SK-N-DZ (cell line): ENCODE measurements around the gene RGPD4. TPM values are rescaled to one million over a fixed set of nuclear protein-coding genes. Genes with fewer than 3 reads are reported as not detected.
"Not testable (repeated sequence)": the region's sequence is repeated elsewhere in the genome, so short reads cannot be mapped to it uniquely, and the experiment has no call there.

Experiments
- DNase-seq: peaks from one replicate; pipeline ENCODE4 v3.0.0-alpha.2; 2015; ENCODE audit warnings: low spot score
- polyA plus RNA-seq, 2 experiments: library from polyadenylated mRNA; depleted of rRNA; stranded (reverse); fragments of >200 nt; gene quantifications; 2 replicates each; pipeline ENCODE4 v1.2.3, GENCODE V29; 2014

Gene RGPD4
- polyA plus RNA-seq (2014; cell fraction: cytosol; rRNA removed), result not detected in 2 replicates
- 0.07 TPM in 1 of 2 replicates, not detected in the other for polyA plus RNA-seq (2014; cell fraction: nucleus; rRNA removed)

DNA sequence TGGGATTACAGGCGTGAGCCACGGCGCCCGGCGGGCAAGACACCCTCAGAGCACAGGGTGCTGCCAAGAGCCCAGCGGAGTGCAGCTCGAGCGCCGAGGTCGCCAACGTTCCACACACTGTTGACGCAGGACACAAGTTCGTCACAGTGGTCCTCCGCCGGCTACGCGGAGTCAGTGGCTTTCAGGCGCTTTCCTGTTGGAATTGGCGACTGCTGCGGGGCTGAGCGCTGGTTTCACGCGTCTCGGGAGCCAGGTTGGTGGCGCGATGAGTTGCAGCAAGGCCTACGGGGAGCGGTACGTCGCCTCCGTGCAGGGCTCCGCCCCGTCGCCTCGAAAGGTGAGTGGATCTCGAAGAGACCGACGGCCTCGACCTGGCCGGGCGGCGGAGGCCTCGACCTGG is at the start of gene RGPD4:
TSS of gene RGPD4 (plus strand) at position 144 of the 400 bp plus-strand sequence. CDS start at position 266, 122 bp downstream.
- not testable (repeated sequence) for DNase-seq

- no peak for DNase-seq
Observed at GRCh38 chr2:107777974-107778373, 48.7 kb upstream of the RGPD4 start.

DNA sequence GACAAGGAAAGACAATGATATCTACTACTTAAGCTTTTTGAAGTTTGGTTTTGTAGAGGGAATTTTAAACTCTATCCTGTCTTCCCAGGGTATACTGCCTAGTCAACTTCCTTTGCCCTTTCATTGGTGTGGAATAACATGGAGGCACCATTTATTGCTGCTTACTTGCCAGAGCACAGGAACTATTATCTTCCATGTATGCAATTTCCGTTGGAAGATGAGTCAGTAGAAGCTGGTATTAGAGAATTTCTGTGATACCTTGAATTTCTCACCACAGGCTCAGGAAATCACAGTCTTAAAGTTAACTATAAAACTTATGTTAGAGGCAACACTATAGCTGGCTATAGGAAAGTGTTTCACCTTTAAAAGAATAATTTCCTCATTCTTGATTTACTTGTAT is 40.9 kb upstream of the RGPD4 start:
- no peak for DNase-seq

- DNase-seq, result no peak
Observed at GRCh38 chr2:107790837-107791236, 35.9 kb upstream of the RGPD4 start.

DNA sequence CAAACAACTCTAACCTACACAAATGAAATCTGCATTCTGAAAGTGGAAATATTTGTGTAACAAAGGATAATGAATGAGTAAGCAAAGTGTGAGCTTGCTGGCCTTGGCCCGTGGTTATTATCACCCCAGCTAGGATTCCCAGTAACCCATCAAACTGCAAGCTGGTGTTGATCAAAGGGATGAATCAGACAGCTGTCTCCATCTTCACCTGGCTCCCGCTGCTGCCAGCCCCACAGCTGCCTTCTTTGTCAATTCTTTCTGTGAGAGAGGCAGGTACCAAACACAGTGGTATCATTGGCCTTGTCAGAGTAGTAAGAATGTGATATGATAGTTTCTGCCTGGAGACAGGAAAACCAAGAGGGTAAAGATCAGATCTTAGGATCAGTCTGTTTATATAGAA is 25.2 kb upstream of the RGPD4 start:
- no peak for DNase-seq

DNA sequence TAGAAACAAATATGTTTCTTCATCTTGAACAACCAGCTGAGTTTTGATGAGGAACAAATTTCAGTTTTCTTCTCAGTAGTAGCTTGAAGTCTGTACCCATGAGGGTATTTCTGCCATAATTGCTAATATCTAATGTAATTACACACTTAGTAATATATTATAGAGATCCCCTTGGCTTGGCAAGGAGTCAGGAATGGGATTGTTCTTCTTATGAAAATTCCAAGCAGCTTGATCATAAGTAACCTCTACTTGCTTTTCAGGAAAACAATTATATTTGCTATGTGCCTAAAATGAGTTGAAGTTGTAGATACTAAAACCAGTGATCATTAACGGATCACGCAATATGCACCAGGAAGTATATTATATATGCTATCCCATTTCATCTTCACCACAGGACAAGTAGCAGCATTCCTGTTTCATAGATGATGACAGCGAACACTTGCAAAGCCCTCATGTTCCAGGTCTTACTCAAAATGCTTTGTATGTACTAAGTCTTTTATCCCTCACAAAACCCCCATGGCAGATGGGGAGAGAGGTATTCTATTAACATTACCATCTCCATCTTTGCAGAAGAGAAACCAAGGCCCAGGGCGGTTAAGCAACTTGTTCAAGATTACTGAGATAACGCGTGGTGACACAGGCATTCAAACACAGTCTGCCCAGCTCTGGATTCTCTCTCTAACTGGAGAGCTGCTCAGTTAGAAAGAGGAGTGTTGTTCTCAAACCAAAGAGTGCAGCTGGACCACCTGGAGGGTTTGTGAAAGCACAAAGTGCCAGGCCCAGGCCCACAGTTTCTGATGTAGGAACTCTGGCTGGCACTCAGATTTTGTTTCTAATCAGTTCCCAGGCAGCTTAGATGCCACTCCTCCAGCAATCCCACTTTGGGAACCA is 21.8 kb upstream of the RGPD4 start:
- no peak for DNase-seq

DNA sequence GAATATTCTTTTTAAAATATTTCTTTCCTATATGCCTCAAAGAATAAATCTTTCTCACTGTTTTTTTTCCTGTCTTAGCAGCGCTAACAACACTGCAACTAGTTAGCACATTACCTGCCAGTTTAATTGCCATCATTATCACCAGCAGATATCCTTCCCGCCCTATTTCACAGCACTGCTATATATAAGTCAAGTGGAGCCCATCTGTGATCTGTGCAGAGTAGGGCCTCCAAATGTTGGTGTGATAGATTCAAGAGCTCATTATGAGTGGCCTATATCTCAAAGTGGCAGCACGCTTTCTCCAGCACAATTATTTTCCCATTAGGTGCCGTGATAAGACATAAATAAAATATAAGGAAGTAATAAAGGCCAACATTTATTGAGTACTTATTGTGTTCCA is 19.8 kb upstream of the RGPD4 start:
- no peak for DNase-seq

GRCh38 chr2:107807988-107808387 is 18.7 kb upstream of the RGPD4 start:
- no peak for DNase-seq

GRCh38 chr2:107808959-107809358 is 17.7 kb upstream of the RGPD4 start:
- DNase-seq, result no peak

DNA sequence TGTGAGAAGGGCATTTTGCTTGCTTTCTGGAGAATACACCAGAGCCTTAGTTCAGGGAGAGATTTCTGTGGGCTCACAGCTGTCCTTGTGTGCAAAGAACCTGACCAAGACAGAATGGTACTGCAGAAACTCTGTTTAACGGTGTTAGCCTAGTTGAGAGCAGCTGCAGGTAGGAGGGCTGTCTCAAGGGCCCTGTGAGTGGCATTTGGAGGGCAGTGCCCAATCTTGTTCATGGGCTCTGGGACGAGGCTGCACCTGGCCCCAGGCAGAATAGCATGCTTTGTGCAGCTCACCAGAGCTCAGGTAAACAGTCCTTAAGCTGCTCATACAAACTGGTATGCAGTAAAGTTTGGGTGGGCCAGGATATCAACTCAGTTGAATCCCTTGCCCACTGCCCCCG is 16.9 kb upstream of the RGPD4 start:
- DNase-seq, result no peak

GRCh38 chr2:107810734-107811133 is 16.0 kb upstream of the RGPD4 start:
- DNase-seq, result no peak

GRCh38 chr2:107811411-107811810 is 15.3 kb upstream of the RGPD4 start:
- DNase-seq, result no peak

- DNase-seq, result no peak
Observed at GRCh38 chr2:107812006-107812405, 14.7 kb upstream of the RGPD4 start.

DNA sequence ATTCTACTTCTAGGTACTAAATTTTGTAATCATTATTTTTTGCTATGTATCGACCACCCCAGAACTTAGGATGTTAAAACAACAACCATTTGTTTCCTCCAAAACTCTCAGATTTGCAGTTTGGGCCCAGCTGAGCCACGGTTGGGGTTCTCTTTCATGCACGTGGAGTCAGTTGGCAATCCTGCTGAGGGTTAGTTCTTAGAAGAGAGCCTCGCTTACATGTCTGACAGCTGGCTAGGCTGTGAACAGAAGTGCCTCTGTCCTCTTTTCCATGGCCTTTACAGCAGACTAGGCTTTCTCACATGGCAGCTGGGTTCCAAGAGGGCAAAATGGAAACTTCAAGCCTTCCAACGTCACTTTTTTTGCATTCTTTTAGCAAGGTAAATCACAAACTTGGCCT is 9.3 kb upstream of the RGPD4 start:
- DNase-seq, result no peak

GRCh38 chr2:107822302-107822701 is 4.4 kb upstream of the RGPD4 start:
- no peak for DNase-seq

DNA sequence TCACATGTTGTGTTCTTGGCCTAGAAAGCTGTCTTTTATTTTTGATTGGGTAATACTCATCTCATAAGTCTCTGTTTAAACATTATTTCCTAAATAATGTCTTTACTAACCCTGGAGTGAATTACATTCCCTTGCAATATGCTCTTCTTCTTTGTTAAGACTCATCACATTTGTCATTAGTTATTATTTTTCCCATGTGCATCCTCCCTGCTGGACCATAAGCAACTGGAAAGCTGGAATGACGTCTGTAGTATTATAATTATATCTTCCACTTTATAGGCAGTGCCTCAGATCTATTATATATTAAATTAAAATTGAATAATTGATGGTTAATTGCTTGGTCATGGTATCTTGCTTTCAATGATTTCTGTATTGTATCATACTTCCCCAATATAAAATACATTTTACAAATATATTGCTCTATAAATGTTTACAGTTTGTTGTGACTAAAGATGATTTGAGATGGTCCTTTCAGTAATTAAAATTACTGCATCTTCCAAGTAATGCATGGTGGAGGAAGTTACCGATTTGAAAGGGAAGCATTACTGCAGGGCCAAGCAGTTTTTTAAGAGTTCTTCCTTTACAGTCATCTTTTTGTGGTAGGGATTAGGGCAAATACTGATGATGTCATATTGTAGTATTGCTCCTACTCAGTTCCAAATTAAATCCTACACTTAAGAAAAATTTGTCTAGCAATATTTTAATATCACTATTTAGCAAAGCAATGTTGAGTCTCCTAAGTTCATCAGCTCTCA is 2.1 kb upstream of the RGPD4 start:
- no peak for DNase-seq

- DNase-seq, result no peak
Observed at GRCh38 chr2:107825206-107825563, 1.5 kb upstream of the RGPD4 start.

DNA sequence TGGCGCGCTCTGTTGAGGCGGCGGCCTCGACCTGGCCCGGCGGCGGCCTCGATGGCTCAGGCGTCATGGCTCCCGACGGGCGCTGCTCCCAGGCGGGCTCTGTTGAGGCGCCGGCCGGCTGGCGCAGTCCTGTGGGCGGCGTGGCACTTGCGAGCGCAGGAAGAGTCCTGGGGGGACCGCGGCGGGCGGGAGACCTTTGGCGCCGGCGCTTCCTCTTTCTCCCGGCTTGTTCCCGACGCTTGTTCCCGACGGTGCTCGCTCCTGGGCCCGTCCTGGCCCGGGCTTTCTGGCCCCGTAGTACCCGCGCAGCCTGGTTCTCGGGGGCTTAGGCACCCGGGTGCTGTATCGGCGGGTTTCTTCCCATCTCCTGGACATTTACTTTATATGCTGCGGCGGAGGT is 2.8 kb downstream of the RGPD4 start:
- DNase-seq, result not testable (repeated sequence)

- DNase-seq, result not testable (repeated sequence)
Observed at GRCh38 chr2:107833152-107833551, 6.5 kb downstream of the RGPD4 start.

DNA sequence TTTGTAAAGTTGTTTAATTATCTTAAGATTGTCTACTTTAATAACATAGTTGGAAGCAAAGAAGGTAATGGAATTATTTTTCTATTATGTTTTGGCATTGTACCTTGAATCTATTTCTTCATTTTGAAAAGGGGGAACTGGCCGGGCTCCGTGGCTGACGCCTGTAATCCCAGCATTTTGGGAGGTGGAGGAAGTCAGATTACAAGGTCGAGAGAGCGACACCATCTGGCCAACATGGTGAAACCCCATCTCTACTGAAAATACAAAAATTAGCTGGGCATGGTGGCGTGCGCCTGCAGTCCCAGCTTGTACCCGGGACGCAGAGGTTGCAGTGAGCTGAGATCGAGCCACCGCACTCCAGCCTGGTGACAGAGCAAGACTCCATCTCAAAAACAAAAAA is 6.9 kb downstream of the RGPD4 start:
- not testable (repeated sequence) for DNase-seq

DNA sequence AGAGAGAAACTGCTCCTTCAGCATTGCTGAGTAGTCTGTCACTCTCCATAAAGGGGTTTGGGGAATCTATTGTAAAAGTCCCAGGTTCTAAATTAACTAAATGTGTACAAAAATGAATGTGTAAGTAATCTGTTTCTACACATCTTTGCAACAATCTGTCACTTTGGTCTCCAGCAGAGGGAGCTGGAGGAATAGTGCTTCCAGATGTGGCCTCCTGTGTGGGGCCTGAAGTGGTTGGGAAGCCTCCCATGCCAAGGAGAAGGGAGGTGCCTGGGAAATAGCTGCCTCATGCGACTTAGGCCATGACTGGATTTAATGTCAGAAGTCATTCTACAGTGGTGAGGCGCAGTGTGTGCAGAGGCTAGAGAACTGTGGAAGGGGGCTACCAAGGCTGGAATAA is 89.4 kb downstream of the RGPD4 start:
- peak; percentile 5 for DNase-seq

- not testable (repeated sequence) for DNase-seq
Observed at GRCh38 chr2:107916696-107917370, 90.1 kb downstream of the RGPD4 start.
